HPDE6-E6E7 (cell line): ENCODE data around the gene MC5R.

Source experiments
- DNase-seq: peaks from one replicate; pipeline ENCODE4 v3.0.0; 2011; ENCODE audit warnings: missing footprints; ENCODE audit errors: extremely low spot score

The MC5R gene

GRCh38 chr18:13823707-13824395 is at the start of gene MC5R:
Gene MC5R (plus strand): TSS chr18:13824149. CDS start chr18:13825766, 1,617 bp downstream.
- peak; percentile 60 for DNase-seq

DNA sequence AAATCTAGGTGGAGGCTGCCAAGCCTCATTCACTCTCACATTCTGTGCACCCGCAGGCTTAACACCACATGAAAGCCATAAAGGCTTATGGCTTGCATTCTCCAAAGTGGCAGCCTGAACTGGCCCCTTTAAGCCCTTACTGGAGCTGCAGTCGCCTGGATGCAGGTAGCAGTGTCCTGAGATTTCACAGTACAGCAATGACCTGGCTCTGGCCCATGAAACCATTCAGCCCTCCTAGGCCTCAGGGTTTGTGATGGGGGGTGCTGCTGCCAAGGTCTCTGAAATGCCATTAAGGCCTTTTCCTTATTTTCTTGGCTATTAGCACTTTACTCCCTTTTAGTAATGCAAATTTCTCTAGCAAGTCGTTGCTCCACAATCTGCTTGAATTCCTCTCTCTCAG is 48.9 kb upstream of the MC5R start:
- DNase-seq: no peak

DNA sequence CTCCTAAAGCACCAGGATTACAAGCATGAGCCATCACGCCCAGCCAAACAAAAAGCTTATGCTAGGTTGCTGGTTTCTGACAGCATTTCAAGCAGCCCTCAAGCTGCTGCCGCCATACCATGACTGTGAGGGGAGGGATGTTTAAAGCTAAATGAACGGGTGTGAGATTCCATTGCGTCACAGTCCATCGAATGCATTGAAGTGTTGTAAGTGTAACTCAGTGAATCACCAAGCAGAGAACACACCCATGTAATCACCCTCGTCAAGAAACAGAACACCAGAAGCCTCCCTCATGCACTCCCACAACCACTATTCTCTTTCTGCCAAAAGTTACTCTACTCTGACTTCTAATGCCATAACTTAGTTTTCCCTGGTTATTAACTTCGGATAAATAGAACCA is 32.8 kb upstream of the MC5R start:
- no peak for DNase-seq

- DNase-seq: no peak
Measured at GRCh38 chr18:13793819-13794218, 30.1 kb upstream of the MC5R start.

DNA sequence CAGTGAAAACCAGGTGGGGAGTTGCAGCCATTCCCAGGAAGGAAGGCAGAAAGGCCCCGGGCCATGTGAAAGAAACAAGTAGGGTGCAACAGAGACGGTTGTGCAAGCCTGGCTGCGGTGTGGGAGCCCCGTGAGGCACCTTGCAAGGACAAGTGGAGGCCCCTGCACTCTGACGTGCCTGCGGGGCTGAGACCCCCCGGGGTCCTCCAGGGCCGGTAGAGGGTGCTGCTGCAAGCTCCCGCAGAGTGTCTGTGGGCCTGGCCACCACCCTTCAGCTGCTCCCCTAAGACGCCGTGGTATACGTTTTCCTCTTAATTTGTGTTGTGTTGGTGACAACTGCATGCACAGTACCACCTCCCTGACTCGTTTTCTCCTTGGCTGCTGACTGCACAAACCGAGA is 27.4 kb upstream of the MC5R start:
- no peak for DNase-seq

DNA sequence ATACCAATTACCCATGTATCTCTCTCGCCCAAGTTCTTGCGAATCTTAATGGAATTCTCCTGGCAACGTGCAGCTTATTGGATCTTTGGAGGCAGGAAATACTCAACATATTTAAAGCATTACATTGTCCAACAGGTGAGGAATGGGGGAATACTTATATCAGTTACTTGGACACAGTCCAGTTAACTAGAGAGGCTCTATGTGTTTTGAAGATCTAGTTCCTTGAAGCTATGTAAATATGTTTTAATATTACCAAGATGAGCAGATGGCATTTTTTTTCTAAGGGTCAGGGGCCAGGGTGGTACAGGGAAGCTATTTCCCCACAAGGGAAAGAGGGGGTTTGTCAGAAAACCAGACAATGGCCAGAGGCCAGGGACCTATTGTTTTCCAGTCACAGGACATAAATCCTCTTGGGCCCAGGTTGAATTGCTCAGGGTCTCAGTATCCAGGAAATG is 26.8 kb upstream of the MC5R start:
- DNase-seq: peak; percentile 49

DNA sequence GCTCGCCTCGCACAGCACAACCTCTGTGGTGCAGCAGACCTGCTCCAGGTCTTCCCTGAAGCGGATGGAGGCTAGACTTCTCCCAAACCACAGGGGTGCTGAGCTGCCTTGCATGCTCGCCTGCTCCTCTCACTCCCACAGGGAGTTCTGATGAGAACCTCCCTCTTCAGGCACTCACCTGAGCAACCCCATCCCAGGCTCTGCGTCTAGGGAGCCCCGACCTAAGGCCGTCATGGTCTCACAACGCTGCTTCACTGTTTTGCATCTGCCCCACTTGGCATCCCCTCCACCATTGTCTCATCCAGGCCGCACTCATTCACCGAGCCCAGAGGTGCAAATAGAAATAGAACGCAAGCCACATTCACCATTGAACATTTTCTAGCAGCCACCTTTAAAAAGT is 24.6 kb upstream of the MC5R start:
- DNase-seq: no peak

- peak; percentile 73 for DNase-seq
Measured at GRCh38 chr18:13800505-13801259, 23.3 kb upstream of the MC5R start.

DNA sequence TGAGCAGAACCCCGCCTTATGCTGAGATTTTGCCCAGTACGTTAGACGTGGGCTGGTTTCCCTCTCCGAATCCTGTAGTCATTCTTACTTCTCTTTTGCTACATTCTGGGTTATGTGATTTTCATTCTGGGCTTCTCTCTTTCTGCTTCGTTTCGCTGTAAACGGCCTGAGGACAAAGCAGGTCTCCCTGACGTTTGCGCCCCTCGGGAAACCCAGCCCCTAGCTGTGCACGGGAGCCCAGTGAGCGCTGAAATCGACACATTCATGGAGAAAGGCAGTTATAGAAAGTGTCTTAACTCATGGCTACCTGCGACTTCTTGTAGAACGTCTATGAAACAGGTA is 22.7 kb upstream of the MC5R start:
- no peak for DNase-seq

GRCh38 chr18:13804305-13804704 is 19.6 kb upstream of the MC5R start:
- DNase-seq: no peak

DNA sequence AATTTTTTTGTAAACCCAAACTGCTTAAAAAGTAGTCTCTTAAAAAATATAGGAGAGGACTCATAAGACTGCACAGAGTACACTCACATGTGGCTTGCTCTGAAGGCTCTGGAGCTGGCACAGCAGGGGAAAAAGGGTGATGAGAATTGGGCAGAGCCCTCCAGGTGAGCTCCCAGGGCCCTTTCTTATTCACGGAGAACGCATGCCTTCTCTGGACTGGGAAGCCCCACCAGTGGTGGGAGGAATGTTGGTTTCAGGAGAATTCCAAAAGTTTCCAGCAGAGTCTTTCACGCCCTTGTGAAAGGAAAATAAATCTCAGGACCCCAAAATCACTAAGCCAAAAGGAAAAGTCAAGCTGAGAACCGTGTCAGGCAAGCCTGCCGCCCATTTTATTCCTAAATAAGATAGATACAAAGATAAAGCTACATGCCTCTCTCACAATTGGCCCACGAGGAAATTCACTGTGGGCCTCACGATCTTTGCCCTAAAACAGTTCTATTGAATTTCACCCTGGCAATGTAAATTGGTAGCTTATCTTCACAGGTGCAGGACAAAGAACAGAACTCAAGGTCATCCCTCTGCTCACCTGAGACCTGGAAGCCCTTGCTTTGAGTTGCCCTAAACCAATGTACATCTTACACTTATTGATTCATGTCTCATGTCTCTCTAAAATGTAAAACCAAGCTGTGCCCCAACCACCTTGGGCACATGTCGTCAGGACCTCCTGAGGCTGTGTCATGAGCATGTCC is 15.5 kb upstream of the MC5R start:
- no peak for DNase-seq

DNA sequence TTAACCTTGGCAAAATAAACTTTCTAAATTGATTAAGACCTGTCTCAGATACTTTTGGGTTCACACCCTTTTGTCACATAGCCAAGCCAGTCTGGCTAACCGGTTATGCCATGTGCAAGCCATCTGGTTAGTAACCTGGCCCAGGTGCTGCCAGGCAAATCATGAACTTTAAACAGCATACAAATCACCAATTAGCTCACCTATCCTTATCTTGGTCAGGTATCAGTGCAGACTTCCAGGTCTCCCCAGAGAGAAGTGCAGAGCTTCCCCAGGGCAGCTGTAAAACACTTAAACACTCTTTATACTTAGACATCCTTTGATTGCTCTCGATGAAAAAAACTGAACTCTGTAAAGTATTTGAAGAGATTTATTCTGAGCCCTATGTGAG is 14.9 kb upstream of the MC5R start:
- DNase-seq: no peak

- DNase-seq: no peak
Measured at GRCh38 chr18:13809531-13810255, 14.3 kb upstream of the MC5R start.

DNA sequence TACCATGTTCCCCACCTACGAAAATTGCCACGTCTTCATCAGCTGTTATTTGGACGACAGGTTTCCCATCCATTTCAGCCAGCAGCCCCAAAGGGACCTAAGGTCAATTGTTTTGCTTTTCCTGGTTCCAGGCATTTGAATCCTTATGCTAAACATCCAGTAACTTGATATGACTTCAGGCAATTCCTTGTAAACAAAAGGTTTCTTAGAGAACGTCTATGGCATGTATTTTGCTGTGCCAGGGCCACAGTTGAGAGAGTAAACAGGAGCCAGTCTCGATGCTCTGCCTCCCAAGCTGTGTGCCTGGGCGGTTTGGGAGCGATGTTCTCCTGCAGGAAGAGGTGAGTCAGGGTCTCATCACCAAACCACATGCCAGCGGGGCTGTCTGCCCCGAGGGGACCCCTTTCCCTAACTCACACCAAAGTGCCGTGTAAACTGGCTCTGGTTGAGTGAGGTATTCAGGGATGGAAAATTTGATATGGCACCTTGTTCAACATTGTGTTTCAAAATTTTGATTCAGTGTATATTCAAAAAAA is 12.9 kb upstream of the MC5R start:
- DNase-seq: no peak

GRCh38 chr18:13811993-13812392 is 12.0 kb upstream of the MC5R start:
- DNase-seq: no peak

DNA sequence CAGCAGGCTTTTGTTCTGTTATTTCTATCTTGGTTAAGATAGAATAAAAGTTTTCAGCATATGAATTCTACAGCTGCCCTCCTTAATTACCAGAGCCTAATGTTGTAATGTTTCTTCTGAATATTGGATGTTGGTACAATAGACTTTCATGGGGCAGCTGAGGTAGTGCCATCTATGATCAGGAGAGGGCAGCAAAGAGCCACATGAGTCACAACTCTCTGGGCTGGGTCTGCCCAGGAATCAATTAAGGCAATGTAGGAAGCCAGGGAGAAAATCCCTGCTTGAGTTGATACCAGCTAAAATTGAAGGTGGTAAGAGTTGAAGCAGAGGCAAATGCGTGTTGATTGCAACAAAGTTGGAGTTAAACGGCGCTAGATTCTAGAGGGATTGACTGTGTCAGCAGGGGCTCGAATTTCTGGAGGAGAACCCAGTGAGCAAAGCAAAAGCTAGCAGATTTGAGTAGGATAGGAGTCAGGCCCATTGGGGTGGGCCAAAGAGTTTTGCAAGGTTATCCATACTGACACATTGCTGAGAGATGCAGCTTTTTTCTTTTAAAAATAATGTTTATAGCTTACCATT is 10.6 kb upstream of the MC5R start:
- peak; percentile 73 for DNase-seq

GRCh38 chr18:13826209-13826608 is 2.3 kb downstream of the MC5R start:
- DNase-seq: no peak

DNA sequence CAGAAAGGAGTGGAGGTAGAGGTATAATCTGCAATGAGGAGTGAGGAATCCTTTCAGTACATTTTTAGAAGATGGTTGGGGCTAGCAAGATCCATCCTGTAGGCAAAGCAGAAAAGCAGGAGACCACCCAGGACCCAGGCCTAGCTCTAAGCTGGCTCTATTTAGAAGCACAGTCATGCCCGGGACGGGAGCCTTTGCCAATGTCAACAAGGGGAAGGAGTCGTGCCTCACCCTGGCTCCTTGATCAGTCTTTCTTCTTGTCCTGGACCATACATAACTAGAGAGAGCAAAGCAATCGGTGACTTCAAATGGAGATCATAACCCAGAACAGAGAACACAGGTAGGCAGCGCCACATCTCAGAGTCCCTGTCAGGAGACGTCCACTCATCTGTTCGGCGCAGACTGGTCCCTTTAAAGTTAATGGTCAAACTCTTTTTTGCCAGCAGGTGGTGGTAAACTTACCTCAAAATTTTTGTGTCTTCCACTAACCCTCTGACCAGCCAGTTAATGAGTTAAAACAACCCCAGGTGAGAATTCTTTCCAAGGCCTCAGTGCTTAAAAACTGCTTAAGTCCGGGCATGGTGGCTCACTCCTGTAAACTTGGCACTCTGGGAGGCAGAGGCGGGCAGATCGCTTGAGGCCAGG is 8.0 kb downstream of the MC5R start:
- no peak for DNase-seq

GRCh38 chr18:13834496-13835015 is 10.6 kb downstream of the MC5R start:
- DNase-seq: no peak

GRCh38 chr18:13835202-13835601 is 11.3 kb downstream of the MC5R start:
- no peak for DNase-seq

DNA sequence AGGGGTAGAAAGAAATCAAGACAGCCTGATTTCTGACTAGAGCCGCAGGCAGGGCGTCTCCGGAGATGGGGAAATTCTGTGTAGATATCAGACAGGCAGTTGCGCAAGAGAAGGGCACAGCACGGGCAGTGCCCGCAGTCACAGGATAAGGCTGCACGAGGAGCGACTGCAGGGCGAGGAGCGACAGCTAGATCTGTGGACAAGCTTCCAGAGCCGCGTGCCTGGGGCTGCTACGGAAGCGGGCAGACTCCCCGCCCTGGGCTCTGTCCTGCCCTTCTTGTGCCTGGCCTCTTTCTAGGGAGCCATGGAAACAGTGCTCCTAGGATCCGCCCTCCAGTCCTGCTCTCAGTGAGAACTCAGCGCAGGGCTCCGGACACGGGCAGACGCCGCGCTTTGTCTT is 12.6 kb downstream of the MC5R start:
- no peak for DNase-seq
